Fibroblast of peridontal ligament (primary cell): ENCODE data around the gene POLN.

Experiments
- DNase-seq: peaks from one replicate; pipeline ENCODE4 v3.0.0-alpha.2; 2010; ENCODE audit errors: extremely low read depth

The POLN gene

DNA sequence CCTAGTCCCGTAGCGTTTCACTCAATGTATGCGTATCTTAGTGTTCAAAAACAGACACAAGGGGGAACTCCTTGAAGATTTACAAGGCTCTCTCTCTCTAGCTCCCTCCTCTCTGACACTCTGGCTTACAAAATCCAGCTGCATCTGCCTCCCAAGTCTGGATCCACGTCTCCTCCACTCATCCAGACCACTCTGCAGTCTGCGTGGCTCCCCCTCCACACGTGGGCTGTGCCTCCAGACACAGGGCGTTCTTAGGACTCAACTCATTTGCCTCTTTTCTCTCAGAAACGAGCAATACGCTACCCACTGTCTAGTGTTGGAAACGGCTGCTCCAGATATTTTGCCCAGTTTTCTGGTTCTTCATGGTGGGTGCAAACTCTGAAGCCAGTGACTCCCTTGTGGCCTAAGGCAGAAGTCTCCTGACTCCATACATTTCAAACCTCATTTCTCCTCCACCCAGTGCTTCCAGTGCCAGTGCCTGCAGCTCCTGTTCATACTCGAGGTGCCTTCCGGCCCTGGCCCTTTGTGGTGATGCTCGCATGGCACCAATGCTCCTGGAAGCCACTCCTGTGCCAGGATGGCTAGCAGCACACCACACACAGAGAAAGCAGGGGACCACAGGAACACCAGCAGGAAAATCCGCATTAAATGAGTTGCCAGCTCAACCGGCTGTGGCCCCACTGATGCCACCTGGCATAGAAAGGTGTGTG lies 158.7 kb downstream of the POLN start:
- DNase-seq = no peak

DNA sequence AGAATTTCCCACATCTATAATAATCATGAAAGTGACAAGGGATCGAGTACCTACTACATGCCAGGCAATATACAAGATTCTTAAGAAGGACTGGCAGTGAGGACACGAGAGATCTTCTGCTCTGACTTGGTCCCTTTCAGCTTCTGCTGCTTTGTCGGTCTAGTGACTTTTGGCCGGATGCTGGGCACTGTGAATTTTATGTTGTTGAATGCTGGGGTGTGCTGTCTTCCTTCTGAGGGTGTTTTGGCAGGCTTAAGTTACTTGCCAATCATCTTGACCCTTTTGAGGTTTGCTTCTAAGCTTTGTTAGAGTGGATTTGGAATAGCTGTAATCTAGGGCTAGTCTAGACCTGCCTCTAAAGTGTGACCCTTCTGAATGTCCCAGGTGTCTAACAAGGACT lies 159.3 kb downstream of the POLN start:
- DNase-seq = no peak

DNA sequence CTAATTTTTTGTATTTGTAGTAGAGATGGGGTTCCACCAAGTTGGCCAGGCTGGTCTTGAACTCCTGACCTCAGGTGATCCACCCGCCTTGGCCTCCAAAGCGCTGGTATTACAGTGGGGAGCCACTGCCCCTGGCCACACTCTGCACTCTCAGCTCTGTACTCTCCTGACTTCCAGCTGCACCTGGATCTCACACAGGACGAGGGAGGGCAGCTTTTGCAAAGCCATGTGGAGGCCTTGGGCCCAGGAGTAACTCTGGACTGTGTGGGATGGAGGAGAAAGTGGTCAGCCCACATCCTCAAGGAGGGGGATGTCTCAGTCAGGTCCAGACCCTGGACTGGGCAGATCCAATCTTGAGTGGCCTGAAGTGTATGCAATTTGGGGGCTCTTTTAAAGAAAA lies 159.8 kb downstream of the POLN start:
- DNase-seq = no peak

DNA sequence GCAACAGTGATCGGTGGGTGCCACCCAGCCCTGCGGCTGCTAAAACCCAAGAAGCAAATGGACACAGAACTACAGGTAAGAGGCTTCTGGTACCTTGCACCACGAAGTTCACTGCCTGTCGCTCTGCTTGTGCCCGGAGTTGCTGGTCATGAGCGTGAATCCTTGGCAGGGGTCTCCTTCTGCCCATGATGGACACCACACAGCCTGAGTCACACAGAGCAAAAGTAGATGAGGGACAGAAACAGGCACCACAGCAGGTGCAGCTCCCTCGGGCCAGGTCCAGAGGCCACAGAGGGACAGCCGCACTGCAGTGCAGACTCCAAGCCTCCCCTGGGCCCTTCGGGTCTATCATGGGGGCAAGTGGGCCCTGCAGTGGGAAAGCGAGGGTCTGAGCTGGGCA lies 160.4 kb downstream of the POLN start:
- no peak for DNase-seq

DNA sequence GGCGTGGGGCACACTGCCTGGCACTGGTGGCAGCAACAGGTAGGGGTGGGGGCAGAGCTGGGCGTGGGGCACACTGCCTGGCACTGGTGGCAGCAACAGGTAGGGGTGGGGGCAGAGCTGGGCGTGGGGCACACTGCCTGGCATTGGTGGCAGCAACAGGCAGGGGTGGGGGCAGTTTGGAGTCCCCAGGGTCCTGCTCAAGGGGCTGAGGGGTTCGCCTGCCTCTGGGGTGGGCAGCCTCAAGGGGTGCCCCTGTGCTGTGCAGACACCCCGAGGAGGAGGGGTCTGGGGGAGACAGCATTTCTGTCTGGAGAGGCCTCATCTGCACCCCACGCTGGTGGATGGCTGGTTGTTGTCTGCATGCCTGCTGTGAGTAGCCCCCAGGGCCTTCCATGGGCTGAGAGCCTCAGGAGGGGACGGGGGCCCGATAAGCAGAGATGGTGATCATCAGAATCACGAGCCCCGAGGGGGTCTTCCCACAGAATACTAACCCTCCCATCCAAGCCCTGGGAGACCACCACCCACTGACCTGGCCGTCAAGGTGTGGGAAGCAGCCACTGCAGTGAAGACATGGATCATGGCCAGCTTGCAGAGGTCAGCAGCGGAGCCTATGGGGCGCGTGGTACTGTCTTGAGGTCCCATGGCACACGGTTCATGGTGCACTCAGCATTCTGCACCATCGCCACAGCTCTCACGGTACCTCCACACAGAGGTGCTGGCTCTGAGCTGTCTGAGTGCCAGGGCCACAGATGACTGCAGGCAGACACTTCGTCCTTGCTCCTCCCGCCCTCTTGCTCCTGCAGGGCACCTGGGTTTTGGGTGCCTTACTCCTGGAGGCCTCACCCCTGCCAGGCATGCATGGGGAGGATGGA lies 161.3 kb downstream of the POLN start:
- DNase-seq = no peak

DNA sequence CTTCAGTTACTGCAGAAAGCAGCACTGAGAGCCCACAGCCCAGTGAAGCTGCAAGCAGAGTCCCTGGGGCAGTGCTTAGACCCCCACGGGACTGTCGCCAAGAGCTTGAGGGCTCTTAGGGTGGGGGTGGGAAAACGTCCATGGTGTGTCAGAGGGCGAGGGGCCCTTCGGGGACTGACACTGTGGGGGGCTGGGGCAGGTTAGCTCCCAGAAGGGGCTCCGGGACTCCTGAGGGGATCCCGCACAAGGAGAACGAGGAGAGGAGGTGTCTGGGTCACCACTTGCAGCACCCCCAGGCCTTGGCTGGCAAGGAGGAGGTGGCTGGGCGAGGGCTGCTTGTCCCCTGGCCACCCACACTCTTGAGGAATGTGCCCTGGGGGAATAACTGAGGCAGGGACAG lies 162.0 kb downstream of the POLN start:
- no peak for DNase-seq

DNA sequence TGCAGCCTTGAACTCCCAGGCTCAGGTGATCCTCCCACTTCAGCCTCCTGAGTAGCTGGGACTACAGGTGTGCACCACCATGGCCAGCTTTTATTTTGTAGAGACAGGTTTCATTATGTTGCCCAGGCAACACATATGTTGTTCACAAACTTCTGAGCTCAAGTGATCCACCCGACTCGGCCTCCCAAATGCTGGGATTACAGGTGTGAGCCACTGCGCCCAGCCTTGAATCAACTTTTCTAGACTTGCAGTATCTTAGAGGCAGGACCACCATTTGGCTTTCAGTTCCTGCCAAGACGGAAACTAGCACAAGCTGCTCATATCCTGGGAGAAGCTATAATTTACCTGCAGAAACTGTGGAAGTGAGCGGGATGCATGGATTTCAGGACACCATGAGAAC lies 162.9 kb downstream of the POLN start:
- DNase-seq = no peak

DNA sequence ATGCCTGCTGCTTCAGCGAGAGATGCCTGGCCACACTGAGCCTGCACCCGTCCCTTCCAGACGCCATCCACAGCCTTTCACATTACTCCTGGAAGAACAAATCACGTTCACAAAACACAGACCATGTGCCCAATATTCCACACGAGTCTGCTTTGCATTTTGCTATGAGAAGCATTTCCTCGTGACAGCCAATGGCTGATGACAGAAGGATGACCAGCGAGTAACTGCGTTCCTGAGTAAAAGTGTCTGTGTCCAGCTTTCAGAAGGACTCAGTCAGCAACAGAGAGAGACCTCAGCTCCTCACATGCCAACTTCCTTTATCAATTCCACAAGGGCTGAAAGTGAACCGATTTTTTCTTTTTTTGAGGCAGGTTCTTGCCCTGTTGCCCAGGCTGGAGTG lies 163.3 kb downstream of the POLN start:
- DNase-seq = no peak

DNA sequence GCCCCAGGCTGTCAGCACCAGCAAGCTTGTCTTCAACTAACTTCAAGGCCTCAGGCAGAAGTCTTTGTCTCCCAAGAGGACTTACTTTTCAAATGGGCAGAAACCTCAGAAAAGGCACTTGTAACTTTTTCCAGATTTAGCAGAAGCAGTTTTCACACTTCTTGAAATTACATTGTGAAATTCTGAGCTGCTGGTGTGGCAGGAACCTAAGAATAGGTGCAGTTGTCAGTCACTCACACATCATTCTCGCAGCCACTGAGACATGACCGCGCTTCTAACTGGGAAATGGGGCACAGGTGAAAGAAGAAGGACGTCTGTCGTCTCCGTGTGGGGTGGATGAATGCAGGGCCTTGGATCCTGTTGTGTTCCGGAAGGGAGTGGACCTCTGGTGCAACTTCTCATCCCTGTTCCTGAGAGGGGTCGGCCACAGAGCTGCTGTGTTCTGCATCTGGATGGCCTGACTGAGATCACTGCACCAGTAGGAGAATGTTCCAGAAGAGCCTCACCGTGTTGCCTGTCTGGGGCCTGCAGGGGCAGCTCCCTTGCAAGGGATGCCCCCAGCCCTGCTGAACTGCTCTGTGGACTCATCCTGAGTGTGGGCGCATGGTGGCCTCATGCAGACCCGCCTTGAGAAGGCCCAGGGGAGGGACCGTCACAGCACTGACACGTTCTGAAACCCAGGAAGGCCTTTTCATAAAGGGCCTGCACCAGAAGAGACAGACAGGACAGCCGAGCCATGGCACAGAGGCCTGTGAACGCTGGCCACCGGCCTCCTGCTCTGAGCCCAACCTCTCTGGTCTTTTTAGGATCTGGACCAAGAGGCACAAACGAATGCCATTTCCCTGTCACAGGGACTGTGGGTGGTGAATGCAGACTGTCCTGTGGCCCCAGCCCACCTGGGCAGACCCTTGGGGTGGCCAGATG lies 164.1 kb downstream of the POLN start:
- no peak for DNase-seq

DNA sequence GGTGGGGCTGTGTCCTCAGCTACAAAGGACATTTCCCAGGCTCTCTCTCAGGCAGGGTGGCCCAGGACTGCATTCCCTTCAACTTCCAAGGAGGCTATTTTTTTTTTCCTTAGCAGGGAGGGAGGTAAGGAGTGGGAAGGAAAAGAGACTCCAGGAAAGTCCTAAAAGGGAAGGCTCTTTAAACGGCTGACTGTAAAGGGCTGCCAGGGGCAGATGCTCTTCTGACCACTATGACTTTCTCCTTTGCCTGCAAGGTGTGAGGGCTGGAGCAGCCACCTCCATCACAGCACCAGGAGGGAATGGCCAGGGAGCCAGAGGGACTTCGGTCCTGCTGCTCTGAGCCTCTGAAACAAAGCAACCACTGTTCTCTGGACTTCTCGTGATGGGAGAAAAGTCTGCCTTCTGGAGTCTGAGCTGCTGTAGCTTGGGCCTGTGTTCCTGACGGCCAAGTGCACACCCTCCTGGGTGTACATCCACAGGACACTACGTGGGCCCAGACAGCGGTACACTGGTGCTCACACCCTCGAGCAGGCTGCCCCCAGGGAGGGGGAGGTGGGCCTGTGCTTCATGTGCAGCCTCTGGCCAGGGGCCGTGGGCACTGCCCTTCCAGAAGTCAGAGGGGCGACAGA lies 164.9 kb downstream of the POLN start:
- DNase-seq = no peak

DNA sequence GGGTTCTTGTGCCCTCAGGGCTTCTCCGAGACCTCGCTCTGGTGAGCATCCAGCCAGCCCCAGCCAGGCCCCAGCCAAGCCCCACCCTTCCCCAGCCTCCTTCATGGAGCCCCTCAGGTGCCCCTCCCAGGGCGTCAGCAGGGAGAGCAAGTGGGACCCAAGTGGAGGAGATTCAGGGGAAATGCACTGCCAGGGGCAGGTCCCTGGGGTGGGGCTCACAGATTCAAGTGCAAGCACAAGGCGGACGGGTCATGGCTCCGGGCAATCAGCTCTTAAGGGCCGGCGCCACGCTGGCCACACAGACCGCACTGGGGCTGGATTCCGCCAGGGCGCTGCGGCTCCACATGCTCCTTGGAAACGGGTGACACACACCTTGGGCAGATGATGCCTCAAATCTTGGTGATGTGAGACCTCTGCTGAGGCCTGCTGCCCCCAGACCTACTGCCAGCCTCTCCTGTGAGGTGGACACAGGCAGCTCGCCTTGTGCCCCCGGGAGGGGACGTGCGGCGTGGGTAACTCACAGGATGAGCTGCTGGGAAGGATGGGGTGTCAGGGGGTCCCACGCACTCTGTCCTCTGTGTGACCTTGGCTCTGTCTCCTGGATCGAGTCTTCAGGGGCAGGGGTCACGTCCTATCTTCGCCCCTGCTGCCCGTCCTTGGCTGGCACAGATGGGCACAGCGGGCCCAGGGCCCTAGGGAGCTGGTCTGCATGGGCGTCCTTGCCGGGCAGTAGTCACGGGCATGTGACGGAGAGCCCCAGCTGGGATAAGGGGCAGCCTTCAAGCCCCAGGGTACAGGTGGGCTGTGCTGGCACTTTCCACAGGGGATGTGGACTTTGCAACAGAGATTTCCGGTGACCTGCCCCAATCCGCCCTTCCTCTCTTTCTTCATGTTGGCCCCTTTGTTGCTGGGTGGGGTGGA lies 165.7 kb downstream of the POLN start:
- no peak for DNase-seq

DNA sequence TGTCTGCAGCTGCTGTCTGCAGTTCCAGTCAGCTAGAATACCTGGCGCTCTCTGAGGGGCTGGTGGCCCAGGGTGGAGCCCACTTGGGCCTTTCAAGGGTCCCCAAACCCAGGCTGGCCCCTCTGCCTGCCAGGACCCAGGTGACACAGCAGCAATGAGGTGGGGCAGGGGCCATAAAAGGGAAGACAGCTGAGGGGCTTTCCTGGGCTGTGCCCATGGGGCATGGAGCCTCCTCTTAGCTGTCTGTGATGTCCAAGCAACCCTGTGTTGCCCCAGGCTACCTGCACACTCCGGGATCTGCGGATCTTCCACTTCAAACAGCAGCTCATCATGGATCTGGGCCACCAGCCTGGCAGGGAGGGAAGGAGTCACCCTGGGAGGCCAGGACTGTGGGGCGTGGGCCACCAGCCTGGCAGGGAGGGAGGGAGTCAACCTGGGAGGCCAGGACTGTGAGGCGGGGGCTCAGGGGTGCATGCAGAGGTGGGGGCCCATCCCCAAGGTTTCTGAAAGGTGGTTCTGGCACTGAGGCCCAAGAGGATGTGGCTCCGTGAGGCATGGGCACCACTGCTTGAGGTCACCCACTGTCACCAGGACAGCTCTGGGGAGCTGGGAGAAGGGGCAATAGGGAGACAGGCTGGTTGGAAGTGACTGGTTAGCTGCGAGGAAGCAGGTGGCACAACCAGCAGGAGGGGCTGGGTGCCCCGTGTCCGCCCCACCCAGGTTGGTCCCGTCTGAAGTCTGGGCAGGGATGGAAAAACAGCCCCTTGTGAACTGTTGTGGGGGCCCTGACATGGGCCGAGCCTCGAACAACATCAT lies 166.5 kb downstream of the POLN start:
- DNase-seq = no peak

DNA sequence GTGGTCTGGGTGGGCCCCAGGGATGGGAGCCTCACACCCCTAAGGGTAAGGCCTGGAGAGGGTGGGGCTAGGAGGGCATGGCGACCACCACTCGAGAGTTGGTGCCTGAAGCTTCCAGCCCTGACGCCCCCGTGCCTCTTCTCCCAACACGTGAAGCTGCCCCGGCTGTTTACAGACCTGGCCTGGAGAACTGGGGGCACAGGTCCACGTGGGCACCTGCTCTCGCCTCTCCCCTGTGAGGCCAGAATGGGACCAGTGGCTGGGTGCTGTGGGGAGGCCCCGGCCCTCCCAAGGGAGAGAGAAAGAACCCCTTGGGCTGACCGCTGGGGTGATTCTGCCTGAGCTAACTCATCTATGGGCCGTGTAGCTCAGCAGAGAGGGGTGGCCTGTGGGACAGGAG lies 167.3 kb downstream of the POLN start:
- DNase-seq = no peak

DNA sequence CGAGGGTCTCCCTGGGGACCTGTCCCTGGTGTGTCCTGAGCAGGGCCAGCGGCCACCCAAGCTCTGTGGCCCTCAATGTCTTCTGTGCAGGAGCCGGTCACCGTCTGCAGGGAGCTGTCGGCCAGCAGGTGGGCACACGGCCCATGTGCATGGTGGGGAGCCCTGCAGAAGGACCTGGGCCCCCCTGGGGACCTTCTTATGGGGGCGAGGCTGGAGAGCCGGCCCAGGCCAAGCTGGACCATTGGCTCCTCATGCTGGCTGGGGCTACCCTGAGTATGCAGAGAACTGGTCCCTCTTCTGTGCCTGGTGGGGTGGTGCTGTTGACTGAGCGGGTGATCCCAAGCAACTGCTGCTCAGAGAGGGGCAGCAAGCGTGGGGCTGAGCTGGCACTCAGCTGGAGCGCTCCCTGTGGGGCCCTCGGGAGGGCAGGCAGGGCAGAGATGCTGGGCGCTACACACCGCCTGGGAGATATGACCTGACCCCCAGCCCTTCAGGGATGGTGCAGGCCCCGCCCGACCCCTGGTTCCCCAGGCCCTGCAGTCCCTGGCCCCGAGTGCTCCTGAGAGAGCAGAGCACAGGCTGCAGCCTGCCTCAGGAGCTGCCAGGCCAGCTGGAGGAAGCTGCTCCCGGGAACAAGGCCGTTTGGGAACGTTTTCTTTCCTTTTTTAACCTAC lies 168.0 kb downstream of the POLN start:
- DNase-seq = no peak

DNA sequence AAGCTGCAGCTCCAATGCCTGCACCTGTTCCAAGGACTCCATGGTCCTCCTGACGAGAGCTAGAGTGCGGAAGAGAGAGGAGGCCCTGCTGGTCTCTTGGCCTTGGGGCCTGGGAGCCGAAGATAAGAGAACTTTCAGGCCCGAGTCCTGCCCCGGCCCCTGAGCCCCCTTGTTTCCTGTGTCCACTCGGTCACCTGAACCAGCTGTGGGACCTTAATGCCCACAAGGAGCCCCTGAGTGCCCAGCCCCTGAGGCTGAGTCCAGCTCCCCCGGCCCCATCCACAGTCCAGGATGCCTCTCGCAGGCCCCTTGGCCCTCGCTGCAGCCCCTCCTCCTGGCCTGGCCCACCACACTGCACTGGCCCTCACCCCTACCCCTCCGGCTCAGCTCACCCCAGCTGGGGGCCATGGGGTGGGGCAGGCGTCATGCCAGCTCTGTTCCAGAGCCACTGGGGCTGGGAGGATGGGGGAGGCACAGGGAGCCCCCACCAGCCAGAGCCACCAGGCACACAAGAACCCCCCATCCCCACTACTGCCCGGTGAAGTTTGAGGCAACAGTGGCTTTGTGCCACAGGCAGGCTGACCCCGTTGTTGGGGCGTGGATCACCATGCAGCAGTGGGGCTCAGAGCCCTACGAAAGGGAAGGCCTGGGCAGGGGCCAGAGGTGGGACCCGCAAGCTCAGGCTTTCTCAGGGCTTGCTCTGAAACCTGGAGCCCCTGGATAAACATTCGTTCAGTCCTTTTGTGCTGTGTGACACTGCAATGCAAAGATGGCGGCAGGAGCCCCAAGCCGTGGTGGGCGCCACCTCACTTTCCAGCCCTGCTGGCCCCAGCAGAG lies 168.7 kb downstream of the POLN start:
- no peak for DNase-seq

DNA sequence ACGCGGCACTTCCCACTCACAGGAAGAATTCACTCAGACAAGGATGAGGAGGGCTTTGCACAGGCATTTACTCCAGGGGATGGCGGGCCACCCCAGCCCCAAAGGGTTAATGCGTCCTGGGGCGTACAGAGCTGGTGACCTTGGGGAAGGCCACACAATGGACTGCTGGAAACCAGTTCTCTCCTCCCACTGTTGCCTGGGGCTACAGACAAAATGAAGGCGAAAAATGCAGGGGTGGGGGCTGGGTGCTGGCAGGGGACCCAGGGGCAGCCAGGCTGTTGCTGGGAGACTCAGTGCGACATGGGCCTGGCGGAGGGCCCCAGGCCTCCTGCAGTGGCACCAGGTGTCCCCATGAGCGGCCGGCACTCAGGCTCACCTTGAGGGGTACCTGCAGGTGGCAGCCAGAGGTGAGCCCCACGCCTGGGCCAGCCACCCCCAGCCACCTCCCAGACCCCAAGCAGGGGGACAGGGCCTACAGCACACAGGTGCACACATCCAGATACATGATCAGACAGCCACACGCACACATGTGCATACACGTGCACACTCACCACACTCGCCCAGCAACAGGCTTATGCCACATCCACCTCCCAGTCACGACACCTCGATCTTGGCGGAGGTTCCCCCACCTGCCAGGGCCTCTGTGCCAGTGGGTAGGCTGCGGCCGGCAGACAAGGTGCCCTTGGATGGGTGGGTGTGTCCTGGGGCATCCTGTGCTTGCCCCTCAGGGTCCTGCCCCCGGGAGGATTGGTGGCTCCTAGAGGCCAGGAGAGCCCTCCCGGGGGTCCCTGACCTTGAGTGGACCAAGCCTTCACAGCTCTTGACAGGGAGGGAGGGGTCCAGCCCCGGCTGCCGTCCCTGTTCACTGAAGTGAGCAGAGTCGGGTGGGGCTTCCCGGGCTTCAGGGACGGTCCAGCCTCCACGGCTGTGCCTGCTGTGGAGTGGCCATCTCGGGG lies 169.7 kb downstream of the POLN start:
- DNase-seq = no peak

DNA sequence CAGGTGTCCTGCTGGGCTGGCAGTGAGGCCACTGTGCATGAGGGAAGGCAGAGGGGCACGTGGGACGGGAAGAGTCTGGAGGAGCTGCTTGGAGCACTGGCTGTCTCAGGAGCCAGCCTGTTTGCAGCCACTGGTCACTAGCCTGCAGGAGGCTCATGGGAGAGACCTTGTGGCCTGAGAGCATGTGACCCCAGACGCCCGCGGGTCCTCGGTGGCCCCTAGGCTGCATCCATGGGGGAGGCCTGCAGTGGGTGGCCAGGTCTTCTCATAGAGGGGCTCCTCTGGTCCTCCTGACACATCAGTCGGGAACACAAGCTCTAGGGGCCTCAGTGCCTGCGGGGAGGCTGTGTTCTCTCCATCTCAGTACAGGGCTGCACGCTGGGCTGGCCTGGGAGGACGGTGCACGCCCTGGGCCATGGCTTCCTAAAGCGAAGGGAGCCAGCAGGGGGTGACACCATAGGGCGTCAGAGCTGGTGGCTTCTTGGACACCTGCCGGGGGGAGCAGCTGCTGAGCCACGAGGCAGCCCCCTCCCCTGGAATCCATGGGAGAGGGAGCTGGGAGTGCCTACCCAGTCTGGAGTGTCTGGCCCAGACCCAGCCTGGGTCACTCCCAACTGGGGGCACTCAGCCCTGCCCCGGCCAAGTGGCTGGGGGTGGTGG lies 170.5 kb downstream of the POLN start:
- no peak for DNase-seq
